Measurements from ENCODE around the gene CAND2. TPM values are rescaled to one million over a fixed set of nuclear protein-coding genes. Genes with fewer than 3 reads are reported as not detected.
A peak's percentile ranks its signal among the peaks of the same experiment; 100 is the strongest.
"Not testable (repeated sequence)": the region's sequence is repeated elsewhere in the genome, so short reads cannot be mapped to it uniquely, and the experiment has no call there.

Gene CAND2
- total and polyA plus RNA-seq, 2 donors (not counting 1 experiment from before 2014, with no cell fraction given) = 2.5 to 16.7 TPM

- peaks cover 6% of the 10 kb centered on the region for H4K20me1 ChIP-seq (ENCODE audit: control insufficient read depth, extremely low read depth, insufficient read depth, low read length)
- H3K4me2 ChIP-seq (ENCODE audit: extremely low read depth, insufficient read depth, low read length) = peak overlapping the region; percentile 97
- H3K4me3 ChIP-seq (replicated peaks in 1 of 4; ENCODE audit: control extremely low read depth in 1 of 4, insufficient read depth in 1 of 4, low read depth in 3 of 4, low read length in 4 of 4) = peak overlapping the region in 3 of 4 experiments; percentile 8 to 100 (median 96)
Measured at GRCh38 chr3:12838179-12838965, 41.9 kb downstream of the CAND2 start.

GRCh38 chr3:12839156-12839946 is 42.9 kb downstream of the CAND2 start:
- H3K27ac ChIP-seq (ENCODE audit: insufficient read depth, low read length) = peak overlapping the region; percentile 88
- H3K36me3 ChIP-seq (ENCODE audit: control insufficient read depth, insufficient read depth, low read length) = peaks cover 41% of the 10 kb centered on the region
- no peak for DNase-seq (ENCODE audit: low read depth in 2 of 2)
- TF ChIP-seq, protein P1, sequence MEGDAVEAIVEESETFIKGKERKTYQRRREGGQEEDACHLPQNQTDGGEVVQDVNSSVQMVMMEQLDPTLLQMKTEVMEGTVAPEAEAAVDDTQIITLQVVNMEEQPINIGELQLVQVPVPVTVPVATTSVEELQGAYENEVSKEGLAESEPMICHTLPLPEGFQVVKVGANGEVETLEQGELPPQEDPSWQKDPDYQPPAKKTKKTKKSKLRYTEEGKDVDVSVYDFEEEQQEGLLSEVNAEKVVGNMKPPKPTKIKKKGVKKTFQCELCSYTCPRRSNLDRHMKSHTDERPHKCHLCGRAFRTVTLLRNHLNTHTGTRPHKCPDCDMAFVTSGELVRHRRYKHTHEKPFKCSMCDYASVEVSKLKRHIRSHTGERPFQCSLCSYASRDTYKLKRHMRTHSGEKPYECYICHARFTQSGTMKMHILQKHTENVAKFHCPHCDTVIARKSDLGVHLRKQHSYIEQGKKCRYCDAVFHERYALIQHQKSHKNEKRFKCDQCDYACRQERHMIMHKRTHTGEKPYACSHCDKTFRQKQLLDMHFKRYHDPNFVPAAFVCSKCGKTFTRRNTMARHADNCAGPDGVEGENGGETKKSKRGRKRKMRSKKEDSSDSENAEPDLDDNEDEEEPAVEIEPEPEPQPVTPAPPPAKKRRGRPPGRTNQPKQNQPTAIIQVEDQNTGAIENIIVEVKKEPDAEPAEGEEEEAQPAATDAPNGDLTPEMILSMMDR (conservative IDR thresholded peaks at IDR 0.05 in 1 of 2, IDR thresholded peaks at IDR 0.05 in 1 of 2; ENCODE audit: low read depth in 1 of 2, low read length in 2 of 2) = no peak
- TF ChIP-seq EZH2 (IDR thresholded peaks at IDR 0.05; ENCODE audit: low read length, missing control alignments) = no peak
- H3K79me2 ChIP-seq (ENCODE audit: control insufficient read depth, insufficient read depth, low read length) = peaks cover 55% of the 10 kb centered on the region
- peaks cover 1% of the 10 kb centered on the region for H3K27me3 ChIP-seq (ENCODE audit: control insufficient read depth, insufficient read depth, low read length)
- peak overlapping the region; percentile 97 for H3K4me2 ChIP-seq (ENCODE audit: extremely low read depth, insufficient read depth, low read length)
- no peaks in the 10 kb centered on the region for H3K9me3 ChIP-seq (ENCODE audit: control insufficient read depth, insufficient read depth, low read depth, low read length)
- H3K4me1 ChIP-seq (ENCODE audit: control insufficient read depth, extremely low read depth, insufficient read depth, low read length) = peaks cover 19% of the 10 kb centered on the region
- no peak overlapping the region for H3K9ac ChIP-seq (ENCODE audit: insufficient read depth, low read length)
- H4K20me1 ChIP-seq (ENCODE audit: control insufficient read depth, extremely low read depth, insufficient read depth, low read length) = peaks cover 6% of the 10 kb centered on the region
- no peak overlapping the region for H2AFZ ChIP-seq (ENCODE audit: low read length)
- H3K4me3 ChIP-seq (replicated peaks in 1 of 4; ENCODE audit: control extremely low read depth in 1 of 4, insufficient read depth in 1 of 4, low read depth in 3 of 4, low read length in 4 of 4) = peak overlapping the region; percentile 42 to 100 (median 89)

More at GRCh38 chr3:12838179-12838965, 41.9 kb downstream of the CAND2 start:
- H3K9me3 ChIP-seq (ENCODE audit: control insufficient read depth, insufficient read depth, low read depth, low read length) = no peaks in the 10 kb centered on the region
- H2AFZ ChIP-seq (ENCODE audit: low read length) = no peak overlapping the region
- peak overlapping the region; percentile 19 for H3K27ac ChIP-seq (ENCODE audit: insufficient read depth, low read length)
- peaks cover 55% of the 10 kb centered on the region for H3K79me2 ChIP-seq (ENCODE audit: control insufficient read depth, insufficient read depth, low read length)
- H3K4me1 ChIP-seq (ENCODE audit: control insufficient read depth, extremely low read depth, insufficient read depth, low read length) = peaks cover 19% of the 10 kb centered on the region
- peaks cover 43% of the 10 kb centered on the region for H3K36me3 ChIP-seq (ENCODE audit: control insufficient read depth, insufficient read depth, low read length)
- TF ChIP-seq, protein P1 (conservative IDR thresholded peaks at IDR 0.05 in 1 of 2, IDR thresholded peaks at IDR 0.05 in 1 of 2; ENCODE audit: low read depth in 1 of 2, low read length in 2 of 2) = no peak
- no peak for TF ChIP-seq EZH2 (IDR thresholded peaks at IDR 0.05; ENCODE audit: low read length, missing control alignments)
- peak in 1 of 2 donors; percentile 43 for DNase-seq (ENCODE audit: low read depth in 2 of 2)
- no peaks in the 10 kb centered on the region for H3K27me3 ChIP-seq (ENCODE audit: control insufficient read depth, insufficient read depth, low read length)
- no peak overlapping the region for H3K9ac ChIP-seq (ENCODE audit: insufficient read depth, low read length)

DNA sequence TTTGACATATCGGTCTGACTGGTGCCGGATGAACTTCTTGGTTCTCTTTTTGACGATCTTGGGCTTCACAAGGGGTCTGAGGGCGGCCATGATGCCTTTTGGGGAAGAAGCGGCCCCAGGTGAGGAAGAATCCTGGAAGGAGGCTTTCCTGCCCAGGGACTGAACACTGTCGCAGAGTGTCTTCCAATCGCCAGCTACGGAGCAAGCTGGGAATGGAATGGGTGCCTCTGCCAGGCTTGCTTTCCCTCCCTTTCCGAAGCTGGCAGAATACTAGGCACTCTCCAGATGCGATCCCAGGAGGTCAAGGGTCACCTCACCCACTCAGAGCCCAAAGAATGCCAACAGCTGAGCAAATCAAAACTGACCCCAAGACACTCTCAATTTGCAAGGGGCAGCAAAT is 43.7 kb downstream of the CAND2 start:
- Histone ChIP-seq H3K36me3 (ENCODE audit: control insufficient read depth, insufficient read depth, low read length) (peaks cover 40% of the 10 kb centered on the region), H3K27ac (ENCODE audit: insufficient read depth, low read length) (peak overlapping the region; percentile 88), H3K9ac (ENCODE audit: insufficient read depth, low read length) (peak overlapping the region; percentile 74), H3K4me2 (ENCODE audit: extremely low read depth, insufficient read depth, low read length) (peak overlapping the region; percentile 97), H3K4me1 (ENCODE audit: control insufficient read depth, extremely low read depth, insufficient read depth, low read length) (peaks cover 19% of the 10 kb centered on the region), H3K79me2 (ENCODE audit: control insufficient read depth, insufficient read depth, low read length) (peaks cover 55% of the 10 kb centered on the region), H3K4me3 (replicated peaks in 1 of 4; ENCODE audit: control extremely low read depth in 1 of 4, insufficient read depth in 1 of 4, low read depth in 3 of 4, low read length in 4 of 4) (peak overlapping the region; percentile 42 to 100 (median 89))
- H2AFZ ChIP-seq (ENCODE audit: low read length); H3K27me3 ChIP-seq (ENCODE audit: control insufficient read depth, insufficient read depth, low read length); H3K9me3 ChIP-seq (ENCODE audit: control insufficient read depth, insufficient read depth, low read depth, low read length); H4K20me1 ChIP-seq (ENCODE audit: control insufficient read depth, extremely low read depth, insufficient read depth, low read length); DNase-seq (ENCODE audit: low read depth in 2 of 2): not testable (repeated sequence)

Data from fibroblast of lung (primary cell).